Renal cortex interstitium (tissue), 11 donors: ENCODE measurements around the gene CBX3. TPM values are rescaled to one million over a fixed set of nuclear protein-coding genes. Genes with fewer than 3 reads are reported as not detected.
"Not testable (repeated sequence)": the region's sequence is repeated elsewhere in the genome, so short reads cannot be mapped to it uniquely, and the experiment has no call there.

ENCODE experiments used
- DNase-seq, 11 donors: peaks; one replicate each; pipeline ENCODE4 v3.0.0-alpha.2; 2013; ENCODE audit warnings: low read depth in 9 of 11, low spot score in 4 of 11; ENCODE audit errors: extremely low read depth in 1 of 11
- polyA plus RNA-seq, 3 donors: library from polyadenylated mRNA; unstranded; fragments of 120-200 nt; gene quantifications; one replicate each; pipeline ENCODE4 v1.2.1, GENCODE V29; 2013; ENCODE audit not compliant: insufficient read length in 3 of 3

The CBX3 gene
- polyA plus RNA-seq, 3 donors = 305 to 407 (median 320) TPM

- DNase-seq = no peak
These were observed 19.3 kb upstream of the CBX3 start for GRCh38 chr7:26182283-26182682.

DNA sequence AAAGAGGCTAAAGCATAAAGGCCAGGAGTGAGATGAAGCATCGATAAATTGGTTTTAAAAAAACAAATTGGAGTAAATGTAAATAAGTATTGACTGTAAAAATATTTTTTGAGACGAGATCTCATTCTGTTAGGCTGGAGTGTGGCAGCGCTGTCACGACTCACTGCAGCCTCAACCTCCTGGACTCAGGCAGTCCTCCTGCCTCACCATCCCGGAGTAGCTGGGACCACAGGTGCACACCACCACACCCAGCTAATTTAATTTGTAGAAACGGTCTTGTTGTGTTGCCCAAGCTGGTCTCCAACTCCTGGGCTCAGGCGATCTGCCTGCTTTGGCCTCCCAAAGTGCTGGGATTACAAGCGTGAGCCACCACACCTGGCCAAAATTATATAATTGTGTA, 18.8 kb upstream of the CBX3 start:
- no peak for DNase-seq

- no peak for DNase-seq
These were observed 17.8 kb upstream of the CBX3 start for GRCh38 chr7:26183545-26184280.

- not testable (repeated sequence) for DNase-seq
These were observed 17.1 kb upstream of the CBX3 start for GRCh38 chr7:26184281-26185101.

GRCh38 chr7:26185131-26185843, 16.3 kb upstream of the CBX3 start:
- no peak for DNase-seq

DNA sequence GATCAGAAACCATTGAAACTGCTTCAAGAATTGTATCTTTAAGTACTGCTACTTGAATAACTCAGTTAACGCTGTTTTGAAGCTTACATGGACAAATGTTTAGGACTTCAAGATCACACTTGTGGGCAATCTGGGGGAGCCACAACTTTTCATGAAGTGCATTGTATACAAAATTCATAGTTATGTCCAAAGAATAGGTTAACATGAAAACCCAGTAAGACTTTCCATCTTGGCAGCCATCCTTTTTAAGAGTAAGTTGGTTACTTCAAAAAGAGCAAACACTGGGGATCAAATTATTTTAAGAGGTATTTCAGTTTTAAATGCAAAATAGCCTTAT, 15.7 kb upstream of the CBX3 start:
- no peak for DNase-seq

DNA sequence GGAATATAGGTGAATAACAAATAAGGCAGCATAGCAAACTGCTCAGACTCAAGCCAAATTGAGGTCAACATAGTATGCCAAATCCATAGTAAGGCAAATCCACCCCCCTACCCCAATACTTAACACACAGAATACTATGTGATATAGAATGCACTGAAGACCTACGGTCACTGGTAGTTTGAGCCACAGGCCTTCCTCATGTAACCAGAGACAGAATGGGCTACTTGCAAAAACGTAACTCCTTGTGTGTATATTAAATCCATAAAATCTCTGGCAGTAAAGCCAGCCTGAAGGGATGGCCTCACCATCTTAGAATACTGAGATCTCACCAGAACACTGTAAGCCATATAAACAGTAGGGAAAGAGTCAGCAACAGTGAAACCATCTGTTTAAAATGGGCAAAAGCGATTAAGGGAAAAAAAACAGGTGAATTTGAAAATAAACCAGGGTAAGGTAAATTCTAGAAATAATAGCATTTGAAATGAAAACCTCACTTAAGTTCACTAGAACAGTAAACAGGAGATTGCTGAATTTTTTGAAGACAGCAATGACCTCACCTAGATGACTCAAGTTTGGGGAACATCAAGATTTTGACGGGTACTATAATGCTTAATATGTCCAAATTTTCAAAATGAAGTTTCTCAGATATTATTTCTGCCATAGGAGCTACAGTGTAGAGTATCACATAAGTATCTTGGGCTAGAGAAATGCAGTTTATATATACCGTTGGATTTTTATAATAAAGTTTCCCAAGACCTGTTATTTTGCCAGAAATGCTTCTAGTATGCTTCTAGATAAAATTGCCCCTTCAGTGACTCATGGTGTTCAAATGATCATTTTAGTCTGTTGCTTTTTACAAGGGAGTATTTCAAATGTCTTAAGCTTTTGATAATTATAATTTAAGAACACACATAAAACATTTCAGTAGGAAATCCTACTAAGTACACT, 14.9 kb upstream of the CBX3 start:
- no peak for DNase-seq

- DNase-seq = no peak
These were observed 14.0 kb upstream of the CBX3 start for GRCh38 chr7:26187380-26188205.

DNA sequence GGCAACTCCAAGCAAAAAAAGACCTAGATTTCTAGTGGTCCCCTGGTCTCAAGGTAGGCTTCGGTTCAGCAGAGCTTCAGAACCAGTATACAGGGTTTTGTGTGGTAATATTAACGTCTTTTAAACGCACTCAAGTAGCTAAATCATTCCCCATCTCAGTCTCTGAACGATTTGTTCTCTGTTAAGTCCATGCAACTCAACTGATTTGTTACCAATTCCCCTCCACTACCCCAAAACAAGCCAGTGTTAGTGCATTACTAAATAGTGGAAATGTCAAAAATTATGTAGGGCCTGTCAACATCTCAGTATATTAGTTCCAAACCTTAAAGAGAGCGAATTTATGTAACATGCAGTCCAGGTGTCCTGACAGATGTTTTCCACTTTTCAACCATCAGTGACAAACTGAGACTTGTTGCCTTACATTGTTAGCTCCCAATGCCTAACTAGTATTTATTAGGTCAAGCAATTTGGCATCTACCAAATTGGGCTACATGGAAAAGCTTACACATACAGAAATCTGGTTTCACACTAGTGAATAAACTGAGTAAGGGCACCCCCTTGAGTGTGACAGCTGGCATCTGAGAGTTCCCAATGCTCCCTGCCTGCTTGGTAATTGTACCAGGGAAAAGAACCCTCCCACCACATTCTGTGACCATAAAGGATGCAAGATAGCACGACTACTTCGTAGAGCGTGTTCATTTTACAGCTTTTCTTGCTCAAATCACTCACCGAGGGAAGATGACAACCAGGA, 13.2 kb upstream of the CBX3 start:
- DNase-seq = no peak

DNA sequence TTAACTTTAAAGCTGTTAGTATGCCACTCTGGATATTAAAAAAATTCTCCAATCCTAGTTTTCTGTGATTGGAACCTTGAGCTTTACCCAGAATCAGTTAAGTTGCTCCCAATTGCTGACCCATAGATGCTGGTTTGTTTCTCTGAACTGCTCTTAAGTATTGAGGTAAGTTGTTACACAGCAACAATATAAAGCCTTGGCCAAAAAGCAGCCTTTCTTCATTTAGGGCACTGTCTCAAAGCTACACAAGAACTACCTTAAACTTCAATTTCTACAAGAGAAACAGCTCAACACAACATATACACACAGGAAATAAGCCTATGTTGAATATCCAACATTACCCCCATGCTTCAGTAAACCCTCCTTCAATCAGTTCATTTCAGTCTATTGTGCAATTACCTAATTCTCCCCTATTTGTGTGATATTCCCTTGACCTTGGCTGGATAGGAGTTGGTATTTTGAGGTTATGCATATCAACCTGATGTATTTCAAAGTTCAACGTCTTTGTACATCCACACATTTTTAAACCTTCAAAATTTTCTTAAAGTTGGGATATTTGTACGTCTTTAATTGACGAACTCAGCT, 12.5 kb upstream of the CBX3 start:
- no peak for DNase-seq

DNA sequence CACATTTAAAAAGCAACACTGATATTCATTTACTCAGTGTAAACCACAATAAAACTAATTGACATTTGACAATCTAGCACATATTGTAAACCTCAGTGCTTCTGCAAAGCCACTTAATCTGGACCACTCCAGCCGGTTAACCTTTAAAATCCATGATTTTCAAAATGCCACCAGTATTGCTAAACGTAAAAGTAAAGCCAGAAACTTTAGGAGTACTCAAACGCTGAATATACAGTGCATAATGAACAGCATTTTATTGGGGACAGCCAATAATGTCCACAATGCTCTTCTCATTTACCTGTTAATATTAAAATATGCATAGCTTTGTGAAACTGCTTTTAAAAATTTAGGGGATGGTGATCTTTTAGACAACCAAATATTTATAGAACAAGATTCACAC, 11.8 kb upstream of the CBX3 start:
- no peak for DNase-seq

DNA sequence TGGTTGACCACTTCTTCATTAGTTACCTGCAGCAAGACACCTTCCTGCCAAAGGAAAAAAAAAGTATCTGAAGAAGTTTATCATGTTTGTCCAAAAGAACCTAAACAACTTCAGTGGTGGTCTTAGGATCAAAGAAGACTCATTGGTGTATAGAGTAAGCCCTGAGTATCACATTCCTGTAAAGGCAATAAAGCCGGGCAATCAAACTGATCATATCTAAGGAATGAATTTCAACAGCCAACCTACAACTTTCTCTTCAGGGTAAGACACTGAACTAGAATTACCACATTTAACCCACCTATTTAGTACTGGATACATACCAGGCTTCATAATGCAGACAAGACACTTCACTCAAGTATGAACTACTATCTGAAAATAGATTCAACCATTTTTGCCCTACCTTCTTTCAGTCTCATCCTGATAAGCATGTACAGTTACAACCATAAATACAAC, 11.1 kb upstream of the CBX3 start:
- no peak for DNase-seq

GRCh38 chr7:26191233-26191973, 10.1 kb upstream of the CBX3 start:
- no peak for DNase-seq

- DNase-seq = no peak
These were observed 9.5 kb upstream of the CBX3 start for GRCh38 chr7:26191974-26192479.

DNA sequence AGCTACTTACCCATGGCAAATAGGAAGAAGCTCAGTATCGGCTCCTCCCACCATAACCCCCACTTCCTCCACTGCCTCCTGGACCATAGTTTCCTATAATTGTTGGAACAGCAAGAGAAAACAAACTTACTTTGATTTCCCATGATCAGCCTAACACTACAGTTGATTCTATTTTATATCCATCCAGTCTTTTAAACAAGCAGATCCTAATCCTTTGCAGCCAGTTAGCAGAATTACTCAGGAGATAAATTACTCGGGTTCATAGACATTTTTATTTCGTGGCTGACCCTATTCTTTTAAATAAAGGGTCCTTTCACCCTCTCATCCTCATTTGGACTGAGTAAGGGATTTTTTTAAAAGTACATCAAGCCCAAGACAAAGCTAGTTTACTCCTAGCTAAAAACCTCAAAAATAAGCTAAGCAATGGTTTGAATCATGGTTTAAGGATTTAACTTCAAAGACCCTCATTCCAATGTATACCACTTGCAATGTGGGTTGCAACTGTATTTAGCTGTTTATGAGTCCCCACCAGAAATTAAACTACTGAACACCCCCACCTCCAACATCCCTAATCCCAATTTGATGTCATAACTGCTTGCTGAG, 9.0 kb upstream of the CBX3 start:
- no peak for DNase-seq
